Right kidney (tissue), 1 donor: ENCODE results near the gene SHLD1.
"Not testable (repeated sequence)": the region's sequence is repeated elsewhere in the genome, so short reads cannot be mapped to it uniquely, and the experiment has no call there.

Experiments used
- DNase-seq: peaks from one replicate; pipeline ENCODE4 v3.0.0-alpha.2; 2016

The SHLD1 gene

DNA sequence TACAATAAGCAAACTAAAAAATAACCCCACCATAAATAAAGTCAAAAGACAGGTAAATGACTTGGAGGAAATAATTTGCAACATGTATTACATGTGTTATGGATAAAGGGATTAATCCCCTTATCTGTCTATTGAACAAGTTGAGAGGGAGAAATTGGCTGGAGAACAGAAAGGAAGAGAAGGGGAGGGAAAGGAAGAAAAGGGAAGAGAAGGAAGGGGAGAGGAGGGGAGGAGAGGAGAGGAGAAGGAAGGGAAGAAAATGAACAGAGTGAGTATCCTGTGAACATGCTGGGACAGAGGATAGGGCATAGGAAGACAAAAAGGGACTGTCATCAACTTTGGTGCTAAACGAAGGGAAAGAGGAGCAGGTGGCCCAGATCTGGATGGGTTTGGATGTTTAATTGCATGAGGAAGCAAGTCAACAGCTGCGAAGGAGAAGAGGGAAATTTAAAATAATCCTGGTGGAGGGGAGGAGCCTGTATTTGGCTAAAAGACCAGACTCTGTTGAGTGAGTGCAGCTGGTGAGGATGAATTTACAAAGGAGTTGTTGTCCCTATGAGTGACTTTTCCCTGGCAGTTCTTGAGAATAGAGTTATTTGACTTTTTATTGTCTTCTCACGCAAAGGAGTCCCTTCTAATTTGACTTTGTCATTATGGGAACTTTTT is 14.2 kb upstream of the SHLD1 start:
- peak; percentile 32 for DNase-seq

DNA sequence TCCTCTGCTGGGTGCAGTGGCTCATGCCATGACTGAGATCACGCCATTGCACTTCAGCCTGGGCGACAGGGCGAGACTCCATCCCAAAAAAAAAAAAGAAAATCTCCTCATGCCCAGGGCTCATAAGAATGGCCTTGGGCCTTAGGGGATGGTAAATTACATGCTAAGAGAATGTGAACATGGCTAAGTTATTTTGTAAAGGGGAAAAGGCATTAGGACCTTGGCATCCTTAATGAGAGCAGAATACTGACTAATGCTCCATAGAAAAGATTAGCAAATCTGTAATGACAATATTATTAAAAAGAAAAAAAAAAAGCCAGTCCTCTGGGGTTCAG is 12.6 kb upstream of the SHLD1 start:
- no peak for DNase-seq

DNA sequence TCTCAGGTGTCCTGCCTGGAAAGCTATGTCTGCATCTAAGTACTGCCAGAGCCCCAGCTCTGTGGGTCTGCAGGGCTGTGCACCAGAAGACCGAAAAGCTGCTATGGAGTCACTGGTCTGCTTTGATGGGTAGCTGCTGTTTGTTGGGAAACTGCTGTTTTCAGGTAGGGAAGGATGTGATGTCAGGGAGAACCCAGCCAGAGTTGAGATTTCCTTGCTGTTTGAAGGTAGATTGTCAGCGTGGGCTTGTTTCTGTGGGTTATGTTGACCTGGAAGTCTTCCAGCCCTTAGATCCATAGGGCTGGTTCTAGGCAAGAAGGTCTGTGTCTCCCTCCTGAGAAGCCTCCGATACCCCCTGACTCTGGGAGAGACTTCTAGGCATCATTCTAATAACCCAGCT is 12.2 kb upstream of the SHLD1 start:
- DNase-seq: no peak

DNA sequence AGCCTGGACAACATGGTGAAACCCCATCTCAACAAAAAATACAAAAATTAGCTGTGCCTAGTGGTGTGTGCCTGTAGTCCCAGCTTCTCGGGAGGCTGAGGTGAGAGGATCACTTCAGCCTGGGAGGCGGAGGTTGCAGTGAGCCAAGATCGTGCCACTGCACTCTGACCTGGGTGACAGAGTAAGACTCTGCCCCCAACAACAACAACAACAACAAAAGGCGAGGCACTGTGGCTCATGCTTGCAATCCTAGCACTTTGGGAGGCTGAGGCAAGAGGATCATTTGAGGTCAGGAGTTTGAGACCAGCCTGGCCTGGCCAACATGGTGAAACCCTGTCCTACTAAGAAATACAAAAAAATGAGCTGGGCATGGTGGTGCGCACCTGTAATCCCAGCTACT is 9.6 kb upstream of the SHLD1 start:
- DNase-seq: not testable (repeated sequence)

DNA sequence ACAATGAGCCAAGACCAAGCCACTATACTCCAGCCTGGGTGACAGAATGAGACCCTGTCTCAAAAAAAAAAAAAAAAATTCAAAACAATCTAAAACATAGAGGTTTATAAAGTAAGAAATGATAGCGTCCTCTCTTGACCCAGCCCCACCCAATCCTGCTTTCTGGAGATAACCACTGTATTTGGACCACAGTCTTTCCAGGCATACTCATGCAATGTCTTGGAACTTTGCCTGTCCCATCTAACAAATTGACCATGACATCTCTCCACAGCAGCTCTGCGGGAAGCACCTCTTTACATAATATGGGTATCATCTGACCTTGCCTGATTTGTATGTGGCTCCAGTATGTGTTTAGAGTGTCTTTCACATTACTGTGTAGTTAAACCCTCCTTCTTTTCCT is 9.1 kb upstream of the SHLD1 start:
- no peak for DNase-seq

DNA sequence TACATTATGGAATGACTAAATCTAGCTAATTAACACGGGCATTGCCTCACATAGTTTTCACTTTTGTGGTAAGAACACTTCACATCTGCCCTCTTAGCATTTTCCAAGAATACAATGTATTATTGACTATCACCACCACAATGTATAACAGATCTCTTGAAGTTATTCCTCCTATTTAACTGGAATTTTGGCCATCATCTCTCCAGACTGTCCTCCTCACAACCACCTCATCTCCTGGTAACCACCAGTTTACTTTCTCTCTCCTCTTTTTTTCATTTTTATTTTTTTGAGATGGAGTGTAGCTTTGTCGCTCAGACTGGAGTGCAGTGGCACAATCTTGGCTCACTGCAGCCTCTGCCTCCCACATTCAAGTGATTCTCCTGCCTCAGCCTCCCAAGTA is 8.2 kb upstream of the SHLD1 start:
- DNase-seq: no peak

DNA sequence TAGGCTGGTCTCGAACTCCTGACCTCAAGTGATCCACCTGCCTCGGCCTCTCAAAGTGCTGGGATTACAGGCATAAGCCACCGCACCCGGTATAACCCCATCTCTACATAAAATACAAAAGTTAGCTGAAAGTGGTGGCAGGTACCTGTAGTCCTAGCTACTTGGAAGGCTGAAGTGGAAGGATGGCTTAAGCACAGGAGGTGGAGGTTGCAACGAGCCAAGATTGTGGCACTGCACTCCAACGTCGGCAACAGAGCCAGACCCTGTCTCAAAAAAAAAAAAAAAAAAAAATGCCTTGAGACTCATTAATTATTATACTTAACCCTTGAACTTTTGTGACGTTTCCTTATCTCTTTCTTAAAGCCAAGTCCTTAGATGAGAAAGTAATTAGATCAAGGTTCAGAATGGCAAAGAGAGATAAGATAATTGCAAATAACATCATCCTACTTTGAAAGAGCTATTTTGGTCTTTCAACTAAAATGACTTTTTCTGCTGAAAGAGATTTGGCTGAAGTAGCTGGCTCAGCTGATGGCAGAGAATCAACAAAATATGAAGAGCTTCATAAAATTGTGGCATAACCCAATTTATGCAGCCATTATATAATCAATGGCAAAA is 4.7 kb upstream of the SHLD1 start:
- DNase-seq: no peak

DNA sequence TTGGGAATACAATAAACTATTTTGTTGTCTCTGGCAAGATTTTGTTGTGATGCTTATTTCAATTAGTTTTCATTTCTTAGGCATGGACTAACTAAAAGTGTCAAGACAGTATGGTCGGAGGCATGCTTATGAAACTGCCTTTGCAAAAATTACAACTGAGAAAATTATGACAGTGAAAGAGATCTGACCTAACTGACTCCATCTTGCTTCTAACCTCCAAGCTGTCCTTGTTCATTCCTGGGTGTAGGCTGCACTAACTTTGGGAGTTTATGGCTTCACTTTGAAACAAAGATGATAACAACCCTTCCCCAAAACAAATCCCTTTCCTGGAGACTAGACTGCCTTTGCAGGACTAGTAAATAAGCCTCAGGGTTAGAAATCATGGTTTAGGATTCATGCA is 4.1 kb upstream of the SHLD1 start:
- no peak for DNase-seq

DNA sequence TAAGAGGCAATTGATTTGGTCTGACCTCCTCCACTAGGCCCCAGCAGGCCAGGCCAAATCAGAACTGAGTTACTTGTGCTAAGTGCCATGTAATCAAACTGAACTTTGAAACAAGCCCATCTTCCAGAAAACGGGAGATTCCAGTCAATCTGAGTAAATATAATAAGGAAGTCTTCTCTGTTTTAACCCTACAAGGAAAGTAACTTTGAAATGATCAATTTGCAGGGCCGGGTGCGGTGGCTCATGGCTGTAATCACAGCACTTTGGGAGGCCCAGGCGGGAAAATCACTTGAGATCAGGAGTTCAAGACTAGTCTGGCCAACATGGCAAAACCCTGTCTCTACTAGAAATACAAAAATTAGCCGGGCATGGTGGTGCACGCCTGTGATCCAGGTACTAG is 2.0 kb upstream of the SHLD1 start:
- no peak for DNase-seq

DNA sequence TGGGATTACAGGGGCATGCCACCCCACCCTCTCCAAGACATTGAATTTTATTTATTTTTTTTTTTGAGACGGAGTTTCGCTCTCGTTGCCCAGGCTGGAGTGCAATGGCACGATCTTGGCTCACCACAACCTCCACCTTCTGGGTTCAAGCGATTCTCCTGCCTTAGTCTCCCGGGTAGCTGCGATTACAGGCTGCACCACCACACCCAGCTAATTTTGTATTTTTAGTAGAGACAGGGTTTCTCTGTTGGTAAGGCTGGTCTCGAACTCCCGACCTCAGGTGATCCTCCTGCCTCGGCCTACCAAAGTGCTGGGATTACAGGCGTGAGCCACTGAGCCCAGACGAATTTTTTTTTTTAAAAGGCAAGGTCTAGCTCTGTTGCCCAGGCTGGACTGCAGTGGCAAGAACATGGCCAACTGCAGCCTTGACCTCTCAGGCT is 669 bp upstream of the SHLD1 start:
- not testable (repeated sequence) for DNase-seq

DNA sequence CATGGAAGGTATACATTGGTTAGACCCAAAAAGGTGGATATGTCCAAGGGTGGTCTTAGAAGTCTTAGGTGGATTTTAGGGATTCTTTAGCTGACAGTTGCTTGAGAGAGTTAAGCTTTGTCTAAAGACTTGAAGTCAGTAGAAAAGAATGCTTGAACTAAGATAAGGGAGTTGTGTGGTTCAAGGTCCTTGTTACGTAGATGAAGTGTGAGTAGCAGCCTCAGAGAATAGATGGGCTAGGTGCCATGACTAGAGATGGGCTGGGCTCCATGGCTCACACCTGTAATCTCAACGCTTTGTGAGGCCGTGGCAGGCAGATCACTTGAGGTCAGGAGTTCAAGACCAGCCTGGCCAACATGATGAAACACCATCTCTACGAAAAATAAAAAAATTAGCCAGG is 1.7 kb downstream of the SHLD1 start:
- DNase-seq: no peak

DNA sequence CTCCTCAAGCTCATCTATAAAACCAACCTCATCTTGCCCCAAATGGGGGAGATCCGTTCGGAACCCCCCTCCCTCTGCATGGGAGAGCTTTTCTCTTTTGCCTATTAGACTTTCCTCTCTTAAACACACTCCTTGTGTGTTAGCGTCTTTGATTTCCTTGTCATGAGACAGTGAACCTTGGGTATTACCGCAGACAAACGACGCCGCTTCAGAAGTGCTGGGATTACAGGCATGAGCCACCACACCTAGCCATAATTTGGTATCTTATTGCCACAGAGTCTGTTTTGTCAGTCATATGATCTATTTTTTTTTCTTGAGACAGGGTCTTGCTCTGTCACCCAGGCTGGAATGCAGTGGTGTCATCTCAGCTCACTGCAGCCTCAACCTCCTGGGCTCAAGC is 3.6 kb downstream of the SHLD1 start:
- no peak for DNase-seq

DNA sequence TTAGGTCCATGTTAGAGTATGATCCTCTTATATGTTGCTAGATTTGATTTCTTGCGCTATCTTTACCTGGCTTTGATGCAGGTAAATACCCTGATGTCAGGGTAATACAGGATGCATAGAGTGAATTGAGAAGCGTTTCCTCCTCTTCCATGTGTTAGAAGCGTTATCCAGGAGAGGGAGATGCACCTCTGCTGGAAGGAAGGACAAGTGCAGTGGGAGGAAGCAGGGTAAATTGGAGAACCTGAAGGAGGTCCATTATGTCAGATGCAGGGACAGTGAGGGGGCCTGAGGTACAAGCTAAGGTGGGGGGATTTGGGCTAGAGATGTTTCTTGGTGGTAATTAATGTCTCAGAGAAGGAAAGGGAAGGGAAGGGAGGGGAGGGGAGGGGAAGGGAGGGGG is 7.7 kb downstream of the SHLD1 start:
- DNase-seq: no peak

DNA sequence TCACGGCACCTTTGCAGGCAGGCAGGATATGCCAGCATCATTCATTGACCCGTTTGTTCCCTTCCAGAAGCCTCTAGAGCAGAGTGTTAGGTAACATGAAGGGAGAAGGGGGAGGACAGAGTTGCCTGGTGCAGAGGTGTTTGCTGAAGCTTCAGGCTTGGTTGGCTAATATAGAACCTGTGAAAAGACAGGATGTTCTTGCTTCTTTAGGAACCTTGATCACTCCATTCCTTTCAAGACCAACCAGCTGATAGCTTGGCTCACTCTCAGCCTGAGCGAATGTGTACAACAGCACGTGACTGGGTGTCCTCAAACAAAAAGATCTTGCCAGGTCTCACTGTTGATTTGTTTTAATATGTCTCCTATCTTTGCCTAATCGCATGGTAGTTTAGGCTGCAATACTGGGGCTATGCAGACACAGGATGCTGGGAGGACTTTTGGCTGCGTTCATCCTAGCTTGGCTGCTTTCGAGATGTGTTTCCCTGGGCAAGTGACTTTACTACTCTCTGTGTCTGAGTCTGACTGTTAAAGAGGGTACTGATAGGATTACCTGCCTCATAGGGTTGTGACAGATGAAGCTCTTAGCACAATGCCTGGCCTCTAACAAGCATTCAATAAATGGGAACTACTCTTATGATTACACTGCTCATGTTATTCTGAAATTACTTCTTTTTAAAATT is 16.0 kb downstream of the SHLD1 start:
- no peak for DNase-seq

DNA sequence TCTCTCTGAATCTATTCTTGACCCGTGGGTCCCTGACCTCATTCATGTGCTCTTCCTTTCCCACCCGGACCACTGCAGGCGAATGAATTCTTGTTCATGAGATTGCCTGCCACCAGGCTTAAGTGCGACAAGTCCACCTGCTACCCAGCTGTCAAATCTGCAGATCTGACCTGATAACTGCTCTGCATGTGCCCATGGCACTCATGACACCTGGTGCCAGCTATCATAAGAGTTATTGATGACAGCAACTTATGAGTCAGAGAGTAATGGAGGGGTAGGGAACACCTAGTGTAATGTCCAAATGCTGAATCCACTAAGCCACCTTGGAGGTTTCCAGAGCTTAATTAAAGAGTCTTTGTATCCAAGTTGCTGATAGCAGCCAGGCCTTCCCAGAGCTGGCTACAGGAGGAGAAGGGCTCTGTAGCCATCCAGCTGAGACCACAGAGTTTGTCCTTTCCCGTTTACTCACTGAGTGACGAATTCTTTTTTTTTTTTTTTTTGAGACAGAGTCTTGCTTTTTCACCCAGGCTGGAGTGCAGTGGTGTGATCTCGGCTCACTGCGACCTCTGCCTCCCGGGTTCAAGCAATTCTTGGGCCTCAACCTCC is 17.4 kb downstream of the SHLD1 start:
- no peak for DNase-seq

DNA sequence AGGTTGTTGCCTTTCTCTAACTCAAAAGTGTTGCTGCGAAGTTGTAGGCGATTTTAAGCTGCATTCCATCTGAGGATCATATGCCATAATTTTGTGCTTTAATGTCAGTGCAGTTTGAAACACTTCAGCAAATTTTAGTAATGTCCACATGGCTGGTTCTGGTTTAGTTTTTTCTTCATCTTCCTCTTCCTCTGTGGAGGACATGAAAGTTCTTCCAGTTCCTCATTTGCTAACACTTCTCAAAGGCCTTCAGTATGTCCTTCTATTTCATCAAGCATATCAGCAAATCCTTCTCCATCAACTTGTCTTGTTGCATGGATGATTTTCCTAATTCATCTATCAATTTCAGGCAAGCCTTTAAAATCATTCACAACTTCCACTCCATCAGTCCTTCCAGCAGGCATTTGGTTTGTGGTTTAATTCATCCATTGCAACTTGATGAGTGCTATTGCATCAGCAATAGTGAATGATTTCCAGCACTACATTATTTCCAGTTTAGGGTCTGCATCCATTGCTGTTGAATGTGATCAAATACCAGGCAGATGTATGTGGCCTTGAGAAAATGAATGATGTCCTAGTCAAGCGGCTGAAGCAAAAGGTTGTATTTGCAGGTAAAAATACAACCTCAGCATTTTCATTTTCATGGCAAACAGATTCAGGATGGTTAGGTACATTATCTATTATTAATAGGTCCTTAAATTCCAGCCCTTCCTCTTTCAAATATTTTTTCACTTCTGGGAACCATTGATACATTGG is 20.2 kb downstream of the SHLD1 start:
- DNase-seq: no peak

DNA sequence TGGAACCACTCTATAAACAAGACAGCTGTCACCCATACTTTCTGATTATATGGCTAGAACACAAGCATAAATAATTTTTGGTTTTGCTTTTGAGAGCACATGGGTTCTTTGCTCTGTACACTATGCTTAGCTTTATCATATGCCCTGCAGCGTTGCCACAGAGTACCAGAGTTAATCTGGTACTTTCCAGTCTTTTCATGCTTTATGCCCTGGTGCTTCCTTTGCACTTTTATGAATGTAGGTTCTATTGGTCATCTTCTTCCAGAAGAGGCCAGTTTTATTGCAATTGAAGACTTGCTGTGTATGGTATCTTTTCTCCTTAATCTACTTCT is 20.8 kb downstream of the SHLD1 start:
- no peak for DNase-seq

DNA sequence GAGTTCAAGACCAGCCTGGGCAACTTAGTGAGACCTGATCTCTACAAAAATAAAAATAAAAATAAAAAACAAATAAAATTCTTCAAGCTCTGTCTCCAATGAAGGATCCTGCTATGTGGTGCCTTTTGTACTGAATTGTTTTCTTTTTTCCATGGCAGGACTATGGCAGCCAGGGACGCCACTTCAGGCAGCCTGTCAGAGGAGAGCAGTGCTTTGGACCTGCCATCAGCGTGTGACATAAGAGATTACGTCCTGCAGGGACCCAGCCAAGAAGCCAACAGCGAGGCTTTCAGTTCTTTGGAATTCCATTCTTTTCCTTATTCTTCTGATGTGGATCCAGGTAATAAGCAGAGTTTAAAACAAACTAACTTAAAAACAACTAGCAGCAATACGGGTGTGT is 22.5 kb downstream of the SHLD1 start:
- no peak for DNase-seq

DNA sequence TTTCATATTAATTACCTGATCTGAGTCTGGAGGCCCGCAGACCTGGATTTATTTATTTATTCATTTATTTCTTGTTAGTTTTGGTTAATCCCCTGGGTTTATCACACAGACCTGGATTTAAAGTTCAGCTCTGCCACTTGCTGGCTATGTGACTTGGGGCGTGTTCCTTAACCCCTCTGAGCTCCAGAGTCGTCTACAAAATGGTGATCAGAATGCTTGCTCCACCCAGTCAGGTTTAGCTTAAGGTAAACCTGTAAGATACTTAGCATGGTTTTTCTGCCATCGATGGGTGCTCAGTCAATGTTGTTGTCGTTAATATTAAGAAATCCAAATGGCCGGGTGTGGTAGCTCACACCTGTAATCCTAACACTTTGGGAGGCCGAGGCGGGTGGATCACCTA is 23.4 kb downstream of the SHLD1 start:
- DNase-seq: no peak

DNA sequence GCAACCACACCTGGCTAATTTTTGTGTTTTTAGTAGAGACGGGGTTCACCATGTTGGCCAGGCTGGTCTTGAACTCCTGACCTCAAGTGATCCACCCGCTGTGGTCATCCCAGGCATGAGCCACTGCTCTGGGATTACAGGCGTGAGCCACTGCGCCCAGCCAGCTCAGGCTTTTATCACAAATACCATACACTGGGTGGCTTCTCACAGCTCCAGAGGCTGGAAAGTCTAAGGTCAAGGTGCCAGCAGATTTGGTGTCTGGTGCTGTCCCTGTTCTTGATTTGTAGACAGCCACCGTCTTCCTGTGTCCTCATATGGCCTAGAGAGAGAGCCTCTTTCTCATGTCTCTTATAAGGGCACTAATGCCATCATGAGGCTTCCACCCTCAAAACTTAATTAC is 25.9 kb downstream of the SHLD1 start:
- no peak for DNase-seq

DNA sequence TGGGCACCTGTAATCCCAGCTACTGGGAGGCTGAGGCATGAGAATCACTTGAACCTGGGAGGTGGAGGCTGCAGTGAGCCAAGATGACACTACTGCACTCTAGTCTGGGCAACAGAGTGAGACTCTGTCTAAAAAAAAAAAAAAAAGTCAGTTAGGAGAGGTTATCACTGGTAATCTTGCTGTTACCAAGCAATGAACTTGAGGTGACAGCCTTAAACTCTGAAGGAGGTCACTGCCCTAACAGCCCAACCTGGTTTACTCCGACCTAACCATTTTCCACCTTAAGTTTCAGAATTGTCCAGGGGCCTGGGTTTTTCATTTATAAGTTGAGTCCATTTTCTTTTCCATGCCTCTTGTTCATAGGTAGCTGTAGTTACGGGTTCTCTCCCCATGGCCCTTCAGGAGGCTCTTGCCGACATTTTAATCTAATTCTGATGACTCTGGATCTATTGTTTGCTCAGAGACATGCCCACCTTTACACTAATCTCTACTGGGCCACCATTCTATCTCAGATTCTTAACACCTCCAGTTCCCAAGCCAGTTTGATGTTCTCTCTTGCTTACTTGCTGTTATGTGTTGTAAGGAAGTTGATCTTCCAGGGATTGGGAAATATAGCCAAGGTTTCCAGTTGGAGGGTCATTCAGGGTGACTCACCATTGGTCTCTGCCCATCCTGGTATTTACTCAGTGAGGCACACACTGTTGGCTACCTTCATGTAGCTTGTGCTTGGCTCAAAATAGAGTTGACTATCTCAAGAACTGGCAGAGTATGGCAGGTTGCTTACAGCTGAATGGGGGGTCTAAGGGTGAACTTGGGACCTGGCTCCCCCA is 29.1 kb downstream of the SHLD1 start:
- no peak for DNase-seq

DNA sequence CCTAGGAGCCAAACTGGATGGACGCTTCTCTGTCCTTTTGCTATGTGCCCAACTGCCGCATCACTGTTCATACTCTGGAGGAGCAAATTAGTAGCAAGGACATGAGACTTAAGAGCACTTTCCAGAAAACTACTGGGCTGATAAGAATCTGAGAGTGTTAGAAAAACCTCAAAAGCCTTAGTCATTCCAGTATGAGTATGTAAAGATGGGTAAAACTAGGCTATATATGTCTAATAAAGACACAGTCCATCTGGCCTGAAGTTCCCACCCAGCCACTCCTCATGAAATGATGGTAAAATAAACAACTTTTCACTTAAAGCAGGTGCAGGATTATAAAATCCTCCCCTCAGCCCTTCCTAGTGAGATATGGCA is 30.6 kb downstream of the SHLD1 start:
- DNase-seq: no peak
